IMR-90 (cell line): ENCODE measurements around the gene EMX2. TPM values are rescaled to one million over a fixed set of nuclear protein-coding genes. Genes with fewer than 3 reads are reported as not detected.

Source experiments
- ATAC-seq: fragments of 200-7000 bp; cut with Tn5 transposase; 2 replicates; pipeline ENCODE4 v1.9.1; 2020; ENCODE audit warnings: low read depth, mild to moderate bottlenecking, moderate library complexity
- BruUV-seq: library from RNA; stranded (reverse); fragments of 400-500 nt; replicated peaks from 2 replicates; lab custom pipeline; 2021; lab: Mats Ljungman, UMichigan
- CTCF ChIA-PET: fragments of 300-600 bp; formaldehyde crosslinking; extraction: SDS; loops from one replicate; lab custom pipeline; 2021; ENCODE audit warnings: antibody characterized with exemption; lab: Yijun Ruan, JAX
- POLR2A ChIA-PET: fragments of 300-600 bp; sonication (Branson Sonifier 250); formaldehyde crosslinking; loops from one replicate; lab custom pipeline; 2022; ENCODE audit warnings: antibody characterized with exemption; ENCODE audit not compliant: unreplicated experiment; lab: Charles Lee
- DNase-seq: peaks from one replicate; pipeline ENCODE4 v3.0.0; 2013
- H2AFZ ChIP-seq: replicated peaks from 2 replicates; pipeline ENCODE3; 2013; ENCODE audit warnings: low read length, mild to moderate bottlenecking; ENCODE audit not compliant: poor library complexity
- H2AK5ac ChIP-seq: 2 replicates; pipeline ENCODE4 v1.6.1; 2013; ENCODE audit warnings: low read depth, low read length, inconsistent platforms
- H2AK9ac ChIP-seq: replicated peaks from 2 replicates; pipeline ENCODE3; 2013; ENCODE audit warnings: mild to moderate bottlenecking, low read depth, low read length, moderate library complexity; ENCODE audit not compliant: poor library complexity
- H2BK120ac ChIP-seq: 2 replicates; pipeline ENCODE4 v1.6.1; 2013; ENCODE audit warnings: low read depth, low read length, inconsistent platforms
- H2BK15ac ChIP-seq: 3 replicates; pipeline ENCODE4 v1.6.1; 2013; ENCODE audit warnings: low read depth, low read length, inconsistent platforms
- H2BK20ac ChIP-seq: 2 replicates; pipeline ENCODE4 v1.6.1; 2013; ENCODE audit warnings: low read depth, mild to moderate bottlenecking, inconsistent platforms, low read length, moderate library complexity
- H2BK5ac ChIP-seq: 2 replicates; pipeline ENCODE4 v1.6.1; 2013; ENCODE audit warnings: mild to moderate bottlenecking, low read depth, low read length, inconsistent platforms; ENCODE audit not compliant: poor library complexity, severe bottlenecking
- H3K14ac ChIP-seq: replicated peaks from 2 replicates; pipeline ENCODE4 v1.6.1; 2013; ENCODE audit warnings: low read depth, low read length, inconsistent platforms
- H3K18ac ChIP-seq: 2 replicates; pipeline ENCODE4 v1.6.1; 2013; ENCODE audit warnings: low read depth, low read length, control low read depth
- H3K23ac ChIP-seq: 2 replicates; pipeline ENCODE4 v1.6.1; 2013; ENCODE audit warnings: low read depth, low read length, inconsistent platforms
- H3K27ac ChIP-seq: 2 replicates; pipeline ENCODE4 v1.5.1; 2013; ENCODE audit warnings: mild to moderate bottlenecking, control low read depth, low read length; ENCODE audit not compliant: insufficient read depth
- H3K27me3 ChIP-seq: 2 replicates; pipeline ENCODE4 v1.6.1; 2013; ENCODE audit warnings: low read length; ENCODE audit not compliant: control insufficient read depth, insufficient read depth
- H3K36me3 ChIP-seq: 2 replicates; pipeline ENCODE4 v1.6.1; 2013; ENCODE audit warnings: low read length, mixed read lengths; ENCODE audit not compliant: control insufficient read depth, insufficient read depth
- H3K4ac ChIP-seq: 2 replicates; pipeline ENCODE4 v1.6.1; 2013; ENCODE audit warnings: low read depth, low read length, inconsistent platforms
- H3K4me1 ChIP-seq: 2 replicates; pipeline ENCODE4 v1.6.1; 2013; ENCODE audit warnings: low read length, mixed read lengths; ENCODE audit not compliant: control insufficient read depth, insufficient read depth
- H3K4me2 ChIP-seq: 2 replicates; pipeline ENCODE4 v1.6.1; 2013; ENCODE audit warnings: low read depth, mild to moderate bottlenecking, control low read depth, low read length, moderate library complexity
- H3K4me3 ChIP-seq: 2 replicates; pipeline ENCODE4 v1.5.1; 2013; ENCODE audit warnings: low read depth, mild to moderate bottlenecking, control low read depth, low read length, moderate library complexity; ENCODE audit not compliant: insufficient read depth
- H3K56ac ChIP-seq: 2 replicates; pipeline ENCODE4 v1.6.1; 2013; ENCODE audit warnings: low read length, inconsistent platforms; ENCODE audit not compliant: insufficient read depth; ENCODE audit errors: extremely low read depth
- H3K79me1 ChIP-seq, 2 experiments: 2 replicates each; pipeline ENCODE4 v1.6.1; 2013; ENCODE audit warnings: low read length in 2 of 2, inconsistent platforms in 1 of 2, low read depth in 1 of 2
- H3K9ac ChIP-seq: 2 replicates; pipeline ENCODE4 v1.6.1; 2013; ENCODE audit warnings: low read depth, low read length, control low read depth
- H3K9me1 ChIP-seq: 2 replicates; pipeline ENCODE4 v1.6.1; 2013; ENCODE audit warnings: low read length, inconsistent platforms; ENCODE audit not compliant: insufficient read depth
- H3K9me3 ChIP-seq: 2 replicates; pipeline ENCODE4 v1.6.1; 2013; ENCODE audit warnings: low read length; ENCODE audit not compliant: control insufficient read depth, insufficient read depth
- H4K20me1 ChIP-seq: 2 replicates; pipeline ENCODE4 v1.6.1; 2013; ENCODE audit warnings: low read length, inconsistent platforms; ENCODE audit not compliant: insufficient read depth
- H4K5ac ChIP-seq: 2 replicates; pipeline ENCODE4 v1.6.1; 2013; ENCODE audit warnings: mild to moderate bottlenecking, low read depth, low read length, control low read depth
- H4K8ac ChIP-seq, 2 experiments: 2 replicates each; pipeline ENCODE4 v1.6.1; 2013; ENCODE audit warnings: low read depth in 2 of 2, low read length in 2 of 2, control low read depth in 1 of 2, inconsistent platforms in 1 of 2
- H4K91ac ChIP-seq: 2 replicates; pipeline ENCODE4 v1.6.1; 2013; ENCODE audit warnings: low read depth, low read length, inconsistent platforms; ENCODE audit not compliant: insufficient read depth
- BHLHE40 ChIP-seq: fragments of 150-350 bp; IDR thresholded peaks from 2 replicates; pipeline ENCODE4 v1.6.1; 2016; ENCODE audit warnings: mild to moderate bottlenecking, low read depth, low read length
- CEBPB ChIP-seq: IDR thresholded peaks from 2 replicates; pipeline ENCODE4 v1.6.1; 2012; ENCODE audit warnings: low read depth, low read length, improper control_type of control experiment
- CTCF ChIP-seq: conservative IDR thresholded peaks from 2 replicates; pipeline ENCODE4 v1.5.1; 2012; ENCODE audit warnings: mild to moderate bottlenecking, low read depth, low read length, improper control_type of control experiment
- ELK1 ChIP-seq: fragments of 150-350 bp; IDR thresholded peaks from 2 replicates; pipeline ENCODE4 v1.6.1; 2016; ENCODE audit warnings: low read depth, mild to moderate bottlenecking, low read length, moderate library complexity, borderline replicate concordance
- FOS ChIP-seq: fragments of 150-350 bp; IDR thresholded peaks from 2 replicates; pipeline ENCODE4 v1.6.1; 2016; ENCODE audit warnings: low read depth, low read length
- MAFK ChIP-seq: IDR thresholded peaks from 2 replicates; pipeline ENCODE4 v1.6.1; 2012; ENCODE audit warnings: low read depth, low read length, improper control_type of control experiment
- MAZ ChIP-seq: IDR thresholded peaks from 2 replicates; pipeline ENCODE4 v1.6.1; 2012; ENCODE audit warnings: low read depth, mild to moderate bottlenecking, low read length, improper control_type of control experiment, moderate library complexity, borderline replicate concordance
- MXI1 ChIP-seq: IDR thresholded peaks from 2 replicates; pipeline ENCODE4 v1.6.1; 2012; ENCODE audit warnings: low read depth, mild to moderate bottlenecking, low read length, moderate library complexity, borderline replicate concordance
- POLR2A ChIP-seq: IDR thresholded peaks from 2 replicates; pipeline ENCODE4 v1.6.1; 2012; ENCODE audit warnings: mild to moderate bottlenecking, low read depth, low read length
- RCOR1 ChIP-seq: IDR thresholded peaks from 2 replicates; pipeline ENCODE4 v1.6.1; 2012; ENCODE audit warnings: mild to moderate bottlenecking, low read length, improper control_type of control experiment; ENCODE audit not compliant: insufficient replicate concordance
- SMC3 ChIP-seq: fragments of 150-350 bp; IDR thresholded peaks from 2 replicates; pipeline ENCODE4 v1.6.1; 2016; ENCODE audit warnings: low read depth, mild to moderate bottlenecking, antibody characterized with exemption, low read length, moderate library complexity
- WGBS, 2 experiments: methylation state at CpG; one replicate each; pipeline versions ENCODE4 v1.1.5 to v1.1.7; 2013; ENCODE audit warnings: missing lambda C conversion rate in 2 of 2; ENCODE audit not compliant: insufficient read length in 1 of 2; ENCODE audit errors: extremely low coverage in 2 of 2; 5-methylcytosine and 5-hydroxymethylcytosine counted together
- dilution Hi-C: fragments of 300-500 bp; cut with HindIII; formaldehyde crosslinking; loops from one replicate; pipeline ENCODE4 v1.14.3; 2018; ENCODE audit warnings: low sequenced_read_pairs; ENCODE audit not compliant: unreplicated experiment
- in situ Hi-C: fragments of 300-500 bp; cut with MboI; formaldehyde crosslinking; loops from 3 replicates; pipeline ENCODE4 v1.14.3; 2019; ENCODE audit warnings: low sequenced_read_pairs, inconsistent platforms, mixed read lengths
- intact Hi-C: fragments of 100-400 bp; cut with micrococcal nuclease; formaldehyde crosslinking; loops from 2 replicates; pipeline ENCODE4 v1.10.0; 2022
- polyA plus RNA-seq, 3 experiments: library from polyadenylated mRNA; depleted of rRNA; stranded (reverse); fragments of >200 nt; gene quantifications; 2 replicates each; pipeline ENCODE4 v1.2.3, GENCODE V29; 2012; ENCODE audit warnings: low replicate concordance in 1 of 3
- total RNA-seq: library from RNA; depleted of rRNA; stranded (reverse); fragments of >200 nt; gene quantifications from 2 replicates; pipeline ENCODE4 v1.2.3, GENCODE V29; 2012

The EMX2 gene
- total and polyA plus RNA-seq, 2 of the 4 experiments (the other 2 are of a cell fraction): not detected

- no peak overlapping the region for H4K91ac ChIP-seq
- CTCF ChIA-PET: interaction anchor here (1.0 kb wide), 1 partner anchor 960 kb away, joined by 3 read pairs; no protein-coding TSS in a partner anchor
- H3K4me3 ChIP-seq: no peak overlapping the region
- no peaks in the 10 kb centered on the region for H3K79me1 ChIP-seq
- DNase-seq (no peak), ATAC-seq (no peak)
- no peak overlapping the region for H3K4ac ChIP-seq
- H2BK5ac ChIP-seq: no peak overlapping the region
- H3K23ac ChIP-seq: no peak overlapping the region
- BruUV-seq: no TSS peak
- H3K56ac ChIP-seq: no peak overlapping the region
- no peak overlapping the region for H2AK9ac ChIP-seq
- no peak overlapping the region for H2BK20ac ChIP-seq
- H3K4me1 ChIP-seq: no peaks in the 10 kb centered on the region
- H3K9ac ChIP-seq: no peak overlapping the region
- no peaks in the 10 kb centered on the region for H3K9me1 ChIP-seq
- H3K27me3 ChIP-seq: no peaks in the 10 kb centered on the region; the same call in 1 of the 2 replicates
- no peak overlapping the region for H3K4me2 ChIP-seq
- no peak overlapping the region for H2AFZ ChIP-seq
- WGBS, 2 experiments: no CpG with 5 or more reads among the region's 12 CpGs
- POLR2A ChIA-PET: no interaction called here
- H4K8ac ChIP-seq: no peak overlapping the region
- in situ Hi-C loops (loop anchor here (5.0 to 10.0 kb wide), 2 partner anchors 743 to 955 kb away; no protein-coding TSS in a partner anchor), intact Hi-C loops (loop anchor here (5.0 kb wide), 1 partner anchor 1048 kb away; no protein-coding TSS in a partner anchor), dilution Hi-C loops (no loop called here)
- H3K27ac ChIP-seq: no peak overlapping the region
- H2BK120ac ChIP-seq: no peak overlapping the region
- H3K18ac ChIP-seq: no peak overlapping the region
- TF ChIP-seq FOS (no peak), CEBPB (no peak), MAZ (no peak), MAFK (no peak), RCOR1 (no peak), BHLHE40 (no peak), ELK1 (no peak), MXI1 (no peak), POLR2A (no peak), CTCF (no peak), SMC3 (no peak)
- no peaks in the 10 kb centered on the region for H3K36me3 ChIP-seq
- H4K5ac ChIP-seq: no peak overlapping the region
- H2AK5ac ChIP-seq: no peak overlapping the region
- no peaks in the 10 kb centered on the region for H3K9me3 ChIP-seq
- H3K14ac ChIP-seq: no peak overlapping the region
- H2BK15ac ChIP-seq: no peak overlapping the region
- H4K20me1 ChIP-seq: no peaks in the 10 kb centered on the region; the same call in 1 of the 2 replicates
These were observed 43.1 kb upstream of the EMX2 start for GRCh38 chr10:117499248-117500105.
